GM12878 (cell line): Measurements from ENCODE around the gene PPP1R14D. TPM values are rescaled to one million over a fixed set of nuclear protein-coding genes. Genes with fewer than 3 reads are reported as not detected.

Experiments used
- ASH2L ChIP-seq: fragments of 300-600, 200-600 bp; sonication (generic); IDR thresholded peaks from 2 replicates; pipeline ENCODE4 v1.6.1; 2017; ENCODE audit warnings: low read depth, mild to moderate bottlenecking, borderline replicate concordance
- ESRRA ChIP-seq: IDR thresholded peaks from 2 replicates; pipeline ENCODE4 v1.6.1; 2012; ENCODE audit warnings: mild to moderate bottlenecking, low read length, improper control_type of control experiment
- HDGF ChIP-seq: fragments of 450-650 bp; IDR thresholded peaks from 2 replicates; pipeline ENCODE4 v1.6.1; 2016; ENCODE audit warnings: antibody characterized with exemption
- HSF1 ChIP-seq: fragments of 150-350 bp; IDR thresholded peaks from 2 replicates; pipeline ENCODE4 v1.6.1; 2014; ENCODE audit warnings: mild to moderate bottlenecking, low read depth, low read length
- IRF3 ChIP-seq: fragments of 450-650 bp; IDR thresholded peaks from 2 replicates; pipeline ENCODE4 v1.6.1; 2014; ENCODE audit warnings: mild to moderate bottlenecking
- KDM1A ChIP-seq: fragments of 200-600 bp; sonication (generic); IDR thresholded peaks from 2 replicates; pipeline ENCODE4 v1.6.1; 2016; ENCODE audit warnings: borderline replicate concordance
- MXI1 ChIP-seq: fragments of 150-350 bp; IDR thresholded peaks from 2 replicates; pipeline ENCODE4 v1.6.1; 2011; ENCODE audit warnings: low read depth, mild to moderate bottlenecking, inconsistent platforms, low read length, improper control_type of control experiment
- MYC ChIP-seq: IDR thresholded peaks from 2 replicates; pipeline ENCODE4 v1.6.1; 2011; ENCODE audit warnings: mild to moderate bottlenecking, low read length, moderate library complexity, inconsistent platforms; ENCODE audit not compliant: insufficient read depth, insufficient replicate concordance, insufficient read length, severe bottlenecking
- NFYB ChIP-seq: IDR thresholded peaks from 2 replicates; pipeline ENCODE4 v1.6.1; 2011; ENCODE audit warnings: low read depth, mild to moderate bottlenecking, low read length, improper control_type of control experiment, moderate library complexity; ENCODE audit not compliant: insufficient read depth
- NRF1 ChIP-seq: conservative IDR thresholded peaks from 2 replicates; pipeline ENCODE4 v1.6.1; 2011; ENCODE audit warnings: mild to moderate bottlenecking, low read depth, low read length, improper control_type of control experiment
- RB1 ChIP-seq: fragments of 450-650 bp; formaldehyde crosslinking; IDR thresholded peaks from 2 replicates; pipeline ENCODE4 v1.6.1; 2017; ENCODE audit warnings: mild to moderate bottlenecking, borderline replicate concordance
- RUNX3 ChIP-seq: IDR thresholded peaks from 2 replicates; pipeline ENCODE4 v1.6.1; 2012; ENCODE audit warnings: low read length, inconsistent platforms
- SMARCA5 ChIP-seq: fragments of 450-650 bp; IDR thresholded peaks from 2 replicates; pipeline ENCODE4 v1.6.1; 2017; ENCODE audit warnings: mild to moderate bottlenecking
- STAT1 ChIP-seq: fragments of 450-650 bp; conservative IDR thresholded peaks from 2 replicates; pipeline ENCODE4 v1.6.1; 2014; ENCODE audit warnings: antibody characterized with exemption, mild to moderate bottlenecking
- SUZ12 ChIP-seq: fragments of 200-600 bp; sonication (generic); IDR thresholded peaks from one replicate; pipeline ENCODE4 v1.6.1; 2018; ENCODE audit warnings: antibody characterized with exemption, mild to moderate bottlenecking; ENCODE audit not compliant: unreplicated experiment
- TCF12 ChIP-seq: IDR thresholded peaks from 2 replicates; pipeline ENCODE4 v1.6.1; 2011; ENCODE audit warnings: low read depth, mild to moderate bottlenecking, low read length
- TCF3 ChIP-seq: IDR thresholded peaks from 2 replicates; pipeline ENCODE4 v1.6.1; 2012; ENCODE audit warnings: low read depth, mild to moderate bottlenecking, low read length, borderline replicate concordance; ENCODE audit not compliant: insufficient read depth
- WRNIP1 ChIP-seq: IDR thresholded peaks from 2 replicates; pipeline ENCODE4 v1.6.1; 2011; ENCODE audit warnings: low read depth, low read length, improper control_type of control experiment, borderline replicate concordance
- YBX1 ChIP-seq: fragments of 450-650 bp; IDR thresholded peaks from 2 replicates; pipeline ENCODE4 v1.6.1; 2016; ENCODE audit warnings: antibody characterized with exemption
- YY1 ChIP-seq: IDR thresholded peaks from 2 replicates; pipeline ENCODE4 v1.6.1; 2011; ENCODE audit warnings: low read depth, mild to moderate bottlenecking, low read length
- ZBED1 ChIP-seq: IDR thresholded peaks from 2 replicates; pipeline ENCODE4 v1.6.1; 2016; ENCODE audit warnings: borderline replicate concordance
- ZSCAN29 ChIP-seq: fragments of 450-650 bp; IDR thresholded peaks from 2 replicates; pipeline ENCODE4 v1.6.1; 2017; ENCODE audit warnings: mild to moderate bottlenecking, moderate library complexity
- polyA plus RNA-seq, 11 experiments: library from polyadenylated mRNA; depleted of rRNA in 4 of 11; unstranded in 6 of 11; stranded (reverse) in 5 of 11; fragments of >200 nt; fragmentation: Nextera tagmentation in 4 of 11; fragmentation: Illumina TruSeq in 1 of 11; extraction: Ambion mirVana in 4 of 11; extraction: Trizol in 1 of 11; gene quantifications; 1 replicate in 1 of 11; 2 replicates in 10 of 11; pipeline versions ENCODE4 v1.2.1 to v1.2.3, GENCODE V29; 2011 to 2016; ENCODE audit warnings: inconsistent platforms in 2 of 11, missing spikeins in 2 of 11, low read depth in 1 of 11
- total RNA-seq, 4 experiments: library from RNA; depleted of rRNA in 3 of 4; stranded (reverse); fragments of >200 nt in 3 of 4; fragmentation: Illumina TruSeq in 1 of 4; extraction: Trizol in 1 of 4; gene quantifications; 2 replicates each; pipeline versions ENCODE4 v1.2.1 to v1.2.3, GENCODE V29; 2013 to 2021
- TF ChIP-seq, protein P1 (sequence below): IDR thresholded peaks from 2 replicates; pipeline ENCODE4 v1.6.1; 2012; ENCODE audit warnings: improper control_type of control experiment, low read depth, low read length; ENCODE audit not compliant: insufficient replicate concordance
- TF ChIP-seq, protein P2 (sequence below): IDR thresholded peaks from 2 replicates; pipeline ENCODE4 v1.6.1; 2012; ENCODE audit warnings: low read depth, low read length, improper control_type of control experiment

The PPP1R14D gene
- total and polyA plus RNA-seq, 10 of the 15 experiments (the other 5 are each of a cell fraction or from before 2014, with no cell fraction given), result 0.10 TPM; not detected in 9

GRCh38 chr15:40782609-40783227 lies 45.8 kb downstream of the PPP1R14D start (continued):
- TF ChIP-seq HSF1 (no peak), RUNX3 (no peak), STAT1 (0 out of 2 replicates have a peak, but pooled peaks have one; percentile 52), TCF3 (0 out of 2 replicates have a peak, but pooled peaks have one; percentile 60), RB1 (peak; percentile 72; the same call in 1 of the 2 replicates), KDM1A (no peak), MYC (no peak), ZSCAN29 (no peak), YY1 (peak; percentile 90), SUZ12 (no peak), NFYB (no peak), TCF12 (peak; percentile 67), ASH2L (no peak), MXI1 (no peak), YBX1 (no peak), SMARCA5 (peak; percentile 80), HDGF (no peak), IRF3 (no peak), NRF1 (no peak), WRNIP1 (no peak), ZBED1 (no peak), ESRRA (no peak)
- TF ChIP-seq, protein P1, sequence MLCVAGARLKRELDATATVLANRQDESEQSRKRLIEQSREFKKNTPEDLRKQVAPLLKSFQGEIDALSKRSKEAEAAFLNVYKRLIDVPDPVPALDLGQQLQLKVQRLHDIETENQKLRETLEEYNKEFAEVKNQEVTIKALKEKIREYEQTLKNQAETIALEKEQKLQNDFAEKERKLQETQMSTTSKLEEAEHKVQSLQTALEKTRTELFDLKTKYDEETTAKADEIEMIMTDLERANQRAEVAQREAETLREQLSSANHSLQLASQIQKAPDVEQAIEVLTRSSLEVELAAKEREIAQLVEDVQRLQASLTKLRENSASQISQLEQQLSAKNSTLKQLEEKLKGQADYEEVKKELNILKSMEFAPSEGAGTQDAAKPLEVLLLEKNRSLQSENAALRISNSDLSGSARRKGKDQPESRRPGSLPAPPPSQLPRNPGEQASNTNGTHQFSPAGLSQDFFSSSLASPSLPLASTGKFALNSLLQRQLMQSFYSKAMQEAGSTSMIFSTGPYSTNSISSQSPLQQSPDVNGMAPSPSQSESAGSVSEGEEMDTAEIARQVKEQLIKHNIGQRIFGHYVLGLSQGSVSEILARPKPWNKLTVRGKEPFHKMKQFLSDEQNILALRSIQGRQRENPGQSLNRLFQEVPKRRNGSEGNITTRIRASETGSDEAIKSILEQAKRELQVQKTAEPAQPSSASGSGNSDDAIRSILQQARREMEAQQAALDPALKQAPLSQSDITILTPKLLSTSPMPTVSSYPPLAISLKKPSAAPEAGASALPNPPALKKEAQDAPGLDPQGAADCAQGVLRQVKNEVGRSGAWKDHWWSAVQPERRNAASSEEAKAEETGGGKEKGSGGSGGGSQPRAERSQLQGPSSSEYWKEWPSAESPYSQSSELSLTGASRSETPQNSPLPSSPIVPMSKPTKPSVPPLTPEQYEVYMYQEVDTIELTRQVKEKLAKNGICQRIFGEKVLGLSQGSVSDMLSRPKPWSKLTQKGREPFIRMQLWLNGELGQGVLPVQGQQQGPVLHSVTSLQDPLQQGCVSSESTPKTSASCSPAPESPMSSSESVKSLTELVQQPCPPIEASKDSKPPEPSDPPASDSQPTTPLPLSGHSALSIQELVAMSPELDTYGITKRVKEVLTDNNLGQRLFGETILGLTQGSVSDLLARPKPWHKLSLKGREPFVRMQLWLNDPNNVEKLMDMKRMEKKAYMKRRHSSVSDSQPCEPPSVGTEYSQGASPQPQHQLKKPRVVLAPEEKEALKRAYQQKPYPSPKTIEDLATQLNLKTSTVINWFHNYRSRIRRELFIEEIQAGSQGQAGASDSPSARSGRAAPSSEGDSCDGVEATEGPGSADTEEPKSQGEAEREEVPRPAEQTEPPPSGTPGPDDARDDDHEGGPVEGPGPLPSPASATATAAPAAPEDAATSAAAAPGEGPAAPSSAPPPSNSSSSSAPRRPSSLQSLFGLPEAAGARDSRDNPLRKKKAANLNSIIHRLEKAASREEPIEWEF, result no peak
- TF ChIP-seq, protein P2, sequence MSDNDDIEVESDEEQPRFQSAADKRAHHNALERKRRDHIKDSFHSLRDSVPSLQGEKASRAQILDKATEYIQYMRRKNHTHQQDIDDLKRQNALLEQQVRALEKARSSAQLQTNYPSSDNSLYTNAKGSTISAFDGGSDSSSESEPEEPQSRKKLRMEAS, result peak; percentile 18; the same call in 1 of the 2 replicates
